Erythroblast (primary cell): ENCODE data around the gene EIPR1.

ENCODE experiments used
- DNase-seq, 2 experiments: peaks; one replicate each; lab custom pipeline; 2025; lab: John Stamatoyannopoulos, UW
- GATA1 ChIP-seq: IDR thresholded peaks from 2 replicates; pipeline ENCODE4 v1.6.1; 2011; ENCODE audit warnings: low read depth, mild to moderate bottlenecking, control low read depth, low read length, moderate library complexity
- POLR2A ChIP-seq: IDR thresholded peaks from 2 replicates; pipeline ENCODE4 v1.6.1; 2011; ENCODE audit warnings: mild to moderate bottlenecking, low read length

EIPR1 gene

GRCh38 chr2:3256157-3256556 lies 121.5 kb downstream of the EIPR1 start:
- no peak for DNase-seq
- TF ChIP-seq POLR2A (no peak), GATA1 (no peak)

- no peak for TF ChIP-seq GATA1
- no peak for TF ChIP-seq POLR2A
- DNase-seq, result no peak
Observed at GRCh38 chr2:3254442-3254941, 123.1 kb downstream of the EIPR1 start.

GRCh38 chr2:3253913-3254441 lies 123.6 kb downstream of the EIPR1 start:
- DNase-seq, result no peak
- TF ChIP-seq GATA1, result no peak
- no peak for TF ChIP-seq POLR2A

GRCh38 chr2:3251946-3252345 lies 125.7 kb downstream of the EIPR1 start:
- no peak for DNase-seq
- TF ChIP-seq POLR2A, result no peak
- TF ChIP-seq GATA1, result no peak

DNA sequence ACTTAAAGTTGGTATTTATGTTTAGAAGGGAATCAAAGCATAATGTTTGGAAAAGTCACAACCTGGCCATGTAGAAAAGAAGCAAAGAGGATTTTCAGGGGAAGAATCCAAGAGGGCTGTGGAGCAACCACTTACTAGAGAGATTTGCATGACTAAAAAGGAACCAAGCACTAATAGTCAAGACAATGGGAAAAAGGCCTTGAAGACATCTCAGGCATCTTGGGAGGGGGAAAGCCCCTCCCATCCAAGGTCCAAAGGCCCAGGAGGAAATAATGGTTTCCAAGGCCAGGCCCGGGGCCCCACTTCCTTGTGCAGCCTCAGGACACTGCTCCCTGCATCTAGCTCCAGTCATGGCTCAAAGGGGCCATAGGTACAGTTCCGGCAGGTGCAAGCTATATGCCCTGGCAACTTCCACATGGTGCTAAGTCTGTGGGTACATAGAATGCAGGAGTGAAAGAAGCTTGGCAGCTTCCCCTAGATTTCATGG lies 128.1 kb downstream of the EIPR1 start:
- DNase-seq, result no peak
- TF ChIP-seq POLR2A, result no peak
- no peak for TF ChIP-seq GATA1

GRCh38 chr2:3248754-3249475 lies 128.7 kb downstream of the EIPR1 start:
- no peak for TF ChIP-seq GATA1
- TF ChIP-seq POLR2A, result no peak
- DNase-seq, result no peak

GRCh38 chr2:3246928-3247714 lies 130.5 kb downstream of the EIPR1 start:
- DNase-seq, result no peak
- no peak for TF ChIP-seq GATA1
- no peak for TF ChIP-seq POLR2A

GRCh38 chr2:3246406-3246805 lies 131.2 kb downstream of the EIPR1 start:
- TF ChIP-seq POLR2A, result no peak
- no peak for TF ChIP-seq GATA1
- DNase-seq, result no peak

DNA sequence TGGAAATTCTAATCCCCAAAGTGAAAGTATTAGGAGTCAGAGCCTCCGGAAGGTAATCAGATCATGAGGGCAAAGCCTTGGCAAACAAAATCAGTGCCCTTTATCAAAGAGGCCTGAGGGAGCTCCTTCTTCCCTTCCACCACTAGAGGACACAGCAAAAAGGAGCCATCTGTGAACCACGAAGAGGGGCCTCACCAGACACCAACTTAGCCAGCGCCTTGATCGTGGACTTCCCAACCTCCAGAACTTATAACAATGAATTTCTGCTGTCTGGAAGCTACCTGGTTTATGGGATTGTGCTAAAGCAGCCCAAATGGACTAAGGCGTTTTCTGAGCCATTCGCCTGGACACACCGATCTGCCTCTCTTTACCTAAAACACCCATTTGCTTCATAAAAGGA lies 133.1 kb downstream of the EIPR1 start:
- TF ChIP-seq GATA1 (no peak), POLR2A (no peak)
- no peak for DNase-seq

DNA sequence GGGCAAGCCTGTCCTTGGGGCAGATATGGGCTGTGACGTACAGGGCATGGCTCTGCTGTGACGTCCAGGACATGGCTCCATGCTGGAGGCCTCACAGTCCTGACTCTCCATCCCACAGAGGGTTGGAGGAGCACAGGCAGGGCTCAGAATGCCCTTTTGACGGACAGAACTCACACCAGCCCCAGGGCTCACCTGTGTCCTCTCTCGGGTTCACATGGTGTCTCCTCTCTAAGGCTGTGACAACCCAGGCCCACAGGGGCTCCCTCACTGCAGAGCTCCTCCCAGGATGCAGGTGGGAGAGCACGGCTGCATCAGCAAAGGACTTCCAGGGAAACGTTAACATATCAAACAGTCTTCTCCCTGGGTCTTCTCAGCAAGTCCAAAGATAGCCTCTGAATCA lies 133.8 kb downstream of the EIPR1 start:
- TF ChIP-seq GATA1 (no peak), POLR2A (no peak)
- no peak for DNase-seq

GRCh38 chr2:3242747-3243369 lies 134.8 kb downstream of the EIPR1 start:
- TF ChIP-seq POLR2A (no peak), GATA1 (no peak)
- no peak for DNase-seq

DNA sequence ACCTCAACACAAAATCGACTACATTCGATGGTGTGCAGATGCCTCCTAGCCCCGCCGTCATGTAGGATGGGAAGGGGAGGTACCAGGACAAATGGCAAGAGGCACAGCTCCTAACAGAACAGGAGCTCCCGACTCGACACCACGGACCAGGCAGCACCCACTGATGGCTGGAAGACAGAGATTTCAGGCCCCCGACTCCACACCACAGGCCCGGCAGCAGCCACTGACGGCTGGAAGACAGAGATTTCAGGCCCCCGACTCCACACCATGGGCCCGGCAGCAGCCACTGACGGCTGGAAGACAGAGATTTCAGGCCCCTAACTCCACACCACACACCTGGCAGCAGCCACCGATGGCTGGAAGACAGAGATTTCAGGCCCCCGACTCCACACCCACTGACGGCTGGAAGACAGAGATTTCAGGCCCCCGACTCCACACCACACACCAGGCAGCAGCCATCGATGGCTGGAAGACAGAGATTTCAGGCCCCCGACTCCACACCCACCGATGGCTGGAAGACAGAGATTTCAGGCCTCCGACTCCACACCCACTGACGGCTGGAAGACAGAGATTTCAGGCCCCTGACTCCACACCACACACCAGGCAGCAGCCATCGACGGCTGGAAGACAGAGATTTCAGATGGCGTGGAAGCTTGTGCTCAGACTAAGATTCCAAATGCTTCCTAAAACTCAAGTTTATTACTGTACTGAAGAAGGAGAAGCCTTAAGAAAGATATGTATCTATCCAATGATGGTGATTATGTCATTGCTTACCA lies 135.5 kb downstream of the EIPR1 start:
- no peak for DNase-seq
- no peak for TF ChIP-seq POLR2A
- TF ChIP-seq GATA1, result no peak
